Liver (tissue), 9 donors: ENCODE results near the gene LRRC4. TPM values are rescaled to one million over a fixed set of nuclear protein-coding genes. Genes with fewer than 3 reads are reported as not detected.

Experiments
- DNase-seq: peaks from one replicate; pipeline ENCODE4 v3.0.0-alpha.2; 2017; ENCODE audit warnings: low spot score
- H3K27ac ChIP-seq, 2 donors: one replicate each; pipeline ENCODE4 v1.7.0; 2013; ENCODE audit warnings: inconsistent platforms in 2 of 2, low read length in 2 of 2, control low read depth in 1 of 2, low read depth in 1 of 2, mild to moderate bottlenecking in 1 of 2
- H3K27me3 ChIP-seq, 4 donors: one replicate each; pipeline versions ENCODE4 v1.6.1 to v1.7.0; 2013; ENCODE audit warnings: low read length in 3 of 4, inconsistent platforms in 1 of 4, mild to moderate bottlenecking in 1 of 4, moderate library complexity in 1 of 4; ENCODE audit not compliant: control insufficient read depth in 4 of 4, insufficient read depth in 4 of 4
- H3K36me3 ChIP-seq, 4 donors: one replicate each; pipeline versions ENCODE4 v1.6.1 to v1.7.0; 2013; ENCODE audit warnings: low read length in 3 of 4, mild to moderate bottlenecking in 3 of 4, low read depth in 1 of 4, moderate library complexity in 1 of 4; ENCODE audit not compliant: control insufficient read depth in 4 of 4, insufficient read depth in 3 of 4
- H3K4me1 ChIP-seq, 4 donors: one replicate each; pipeline versions ENCODE4 v1.6.1 to v1.7.0; 2013; ENCODE audit warnings: low read length in 3 of 4, mild to moderate bottlenecking in 3 of 4, moderate library complexity in 1 of 4; ENCODE audit not compliant: control insufficient read depth in 4 of 4, insufficient read depth in 4 of 4
- H3K4me3 ChIP-seq, 3 donors: one replicate each; pipeline versions ENCODE4 v1.6.1 to v1.7.0; 2013; ENCODE audit warnings: low read length in 3 of 3, control low read depth in 1 of 3, low read depth in 1 of 3, mild to moderate bottlenecking in 1 of 3
- H3K9ac ChIP-seq, 2 donors: one replicate each; pipeline ENCODE4 v1.7.0; 2013; ENCODE audit warnings: low read length in 2 of 2, mild to moderate bottlenecking in 2 of 2, moderate library complexity in 2 of 2, control low read depth in 1 of 2, low read depth in 1 of 2
- H3K9me3 ChIP-seq, 4 donors: one replicate each; pipeline versions ENCODE4 v1.6.1 to v1.7.0; 2013; ENCODE audit warnings: low read length in 3 of 4; ENCODE audit not compliant: control insufficient read depth in 4 of 4
- ATF3 ChIP-seq: IDR thresholded peaks from 2 replicates; pipeline ENCODE4 v1.6.1; 2016; ENCODE audit warnings: antibody characterized with exemption
- EGR1 ChIP-seq, 2 donors: IDR thresholded peaks; 2 replicates each; pipeline ENCODE4 v1.6.1; 2016 to 2018; ENCODE audit warnings: antibody characterized with exemption in 2 of 2, low read depth in 2 of 2
- FOXA1 ChIP-seq: IDR thresholded peaks from 2 replicates; pipeline ENCODE4 v1.6.1; 2016; ENCODE audit warnings: antibody characterized with exemption
- FOXA2 ChIP-seq: IDR thresholded peaks from 2 replicates; pipeline ENCODE4 v1.6.1; 2016; ENCODE audit warnings: antibody characterized with exemption
- GABPA ChIP-seq, 2 donors: IDR thresholded peaks in 1 of 2; conservative IDR thresholded peaks in 1 of 2; 2 replicates each; pipeline ENCODE4 v1.6.1; 2016; ENCODE audit warnings: antibody characterized with exemption in 2 of 2, mild to moderate bottlenecking in 1 of 2, moderate library complexity in 1 of 2
- HNF4A ChIP-seq, 2 donors: conservative IDR thresholded peaks; 2 replicates each; pipeline ENCODE4 v1.6.1; 2016; ENCODE audit warnings: antibody characterized with exemption in 2 of 2, mild to moderate bottlenecking in 2 of 2
- HNF4G ChIP-seq: IDR thresholded peaks from 2 replicates; pipeline ENCODE4 v1.6.1; 2016; ENCODE audit warnings: antibody characterized with exemption
- JUND ChIP-seq, 2 donors: IDR thresholded peaks; 2 replicates each; pipeline ENCODE4 v1.6.1; 2016; ENCODE audit warnings: antibody characterized with exemption in 2 of 2
- MAX ChIP-seq: IDR thresholded peaks from 2 replicates; pipeline ENCODE4 v1.6.1; 2016; ENCODE audit warnings: antibody characterized with exemption
- NR2F2 ChIP-seq: IDR thresholded peaks from 2 replicates; pipeline ENCODE4 v1.6.1; 2016; ENCODE audit warnings: antibody characterized with exemption
- RAD21 ChIP-seq, 2 donors: IDR thresholded peaks; 2 replicates each; pipeline ENCODE4 v1.6.1; 2016; ENCODE audit warnings: antibody characterized with exemption in 2 of 2, mild to moderate bottlenecking in 2 of 2
- REST ChIP-seq: IDR thresholded peaks from 2 replicates; pipeline ENCODE4 v1.6.1; 2016; ENCODE audit warnings: antibody characterized with exemption, mild to moderate bottlenecking
- RXRA ChIP-seq, 2 donors: IDR thresholded peaks; 2 replicates each; pipeline ENCODE4 v1.6.1; 2017 to 2018; ENCODE audit warnings: antibody characterized with exemption in 2 of 2, mild to moderate bottlenecking in 1 of 2
- SP1 ChIP-seq: IDR thresholded peaks from 2 replicates; pipeline ENCODE4 v1.6.1; 2018; ENCODE audit warnings: antibody characterized with exemption, mild to moderate bottlenecking
- TAF1 ChIP-seq: conservative IDR thresholded peaks from 2 replicates; pipeline ENCODE4 v1.6.1; 2016; ENCODE audit warnings: antibody characterized with exemption, mild to moderate bottlenecking
- YY1 ChIP-seq: IDR thresholded peaks from 2 replicates; pipeline ENCODE4 v1.6.1; 2016; ENCODE audit warnings: antibody characterized with exemption, mild to moderate bottlenecking
- ZBTB33 ChIP-seq: IDR thresholded peaks from 2 replicates; pipeline ENCODE4 v1.6.1; 2016; ENCODE audit warnings: antibody characterized with exemption
- WGBS: extraction: QIAGEN DNeasy Blood & Tissue Kit; methylation state at CpG from one replicate; pipeline ENCODE4 v1.1.7; 2013; 5-methylcytosine and 5-hydroxymethylcytosine counted together
- polyA plus RNA-seq, 2 donors: library from polyadenylated mRNA; stranded (reverse) in 1 of 2; unstranded in 1 of 2; fragments of 200-250 nt in 1 of 2; fragments of >200 nt in 1 of 2; fragmentation: Nextera tagmentation in 1 of 2; extraction: Ambion mirVana in 1 of 2; gene quantifications; one replicate each; pipeline versions ENCODE4 v1.2.1 to v1.2.3, GENCODE V29; 2013 to 2015
- total RNA-seq, 2 donors: library from RNA; depleted of rRNA; stranded (reverse); fragments of >200 nt; gene quantifications; one replicate each; pipeline ENCODE4 v1.2.3, GENCODE V29; 2014
- donor health status: healthy.
- donor health status: healthy.
- donor health status: healthy.
- donor health status: healthy.
- donor health status: healthy.

Gene LRRC4
- total and polyA plus RNA-seq, 4 donors: 0.54 to 2.7 (median 1.2) TPM

- H3K9ac ChIP-seq: no peak overlapping the region
- H3K9me3 ChIP-seq: no peaks in the 10 kb centered on the region
- no peak overlapping the region for H3K4me3 ChIP-seq
- H3K27me3 ChIP-seq: no peaks in the 10 kb centered on the region
- TF ChIP-seq EGR1 (IDR thresholded peaks at IDR 0.05; ENCODE audit: low read depth in 2 of 2) (no peak), GABPA (IDR thresholded peaks at IDR 0.05 in 1 of 2, conservative IDR thresholded peaks at IDR 0.05 in 1 of 2) (no peak), RXRA (IDR thresholded peaks at IDR 0.05) (no peak), FOXA2 (no peak), ZBTB33 (no peak), NR2F2 (no peak), MAX (no peak), HNF4A (conservative IDR thresholded peaks at IDR 0.05) (no peak), YY1 (no peak), JUND (IDR thresholded peaks at IDR 0.05) (no peak), TAF1 (no peak), RAD21 (IDR thresholded peaks at IDR 0.05) (no peak), FOXA1 (no peak), ATF3 (no peak), SP1 (no peak)
- WGBS: 97% methylated on average over 1 of the region's 1 CpG
- peaks cover 3 to 11% (median 6%) of the 10 kb centered on the region in 4 donors for H3K36me3 ChIP-seq
- no peak for DNase-seq
- H3K4me1 ChIP-seq: no peaks in the 10 kb centered on the region
- no peak overlapping the region for H3K27ac ChIP-seq
Observed at GRCh38 chr7:127980901-127981300, 50.3 kb downstream of the LRRC4 start.

GRCh38 chr7:127979728-127980126, 51.5 kb downstream of the LRRC4 start:
- Histone ChIP-seq H3K27me3 (no peaks in the 10 kb centered on the region), H3K4me1 (no peaks in the 10 kb centered on the region), H3K9me3 (no peaks in the 10 kb centered on the region), H3K4me3 (no peak overlapping the region), H3K9ac (no peak overlapping the region), H3K27ac (no peak overlapping the region), H3K36me3 (peaks cover 3 to 11% (median 8%) of the 10 kb centered on the region in 4 donors)
- TF ChIP-seq RXRA (IDR thresholded peaks at IDR 0.05) (no peak), GABPA (IDR thresholded peaks at IDR 0.05 in 1 of 2, conservative IDR thresholded peaks at IDR 0.05 in 1 of 2) (no peak), MAX (no peak)
- no peak for DNase-seq

GRCh38 chr7:127979113-127979727, 52.0 kb downstream of the LRRC4 start:
- H3K36me3 ChIP-seq: peaks cover 3 to 11% (median 8%) of the 10 kb centered on the region in 4 donors
- 98% methylated on average over 9 of the region's 9 CpGs for WGBS
- no peaks in the 10 kb centered on the region for H3K27me3 ChIP-seq
- H3K9ac ChIP-seq: no peak overlapping the region
- H3K27ac ChIP-seq: no peak overlapping the region
- H3K9me3 ChIP-seq: no peaks in the 10 kb centered on the region
- no peak for DNase-seq
- no peak overlapping the region for H3K4me3 ChIP-seq
- H3K4me1 ChIP-seq: no peaks in the 10 kb centered on the region
- TF ChIP-seq EGR1 (IDR thresholded peaks at IDR 0.05; ENCODE audit: low read depth in 2 of 2) (no peak), FOXA2 (no peak), ATF3 (no peak), SP1 (no peak), HNF4G (no peak), YY1 (no peak), REST (no peak), MAX (no peak), HNF4A (conservative IDR thresholded peaks at IDR 0.05) (no peak), ZBTB33 (no peak)
